ENCODE data around the gene TNFRSF4.
A peak's percentile ranks its signal among the peaks of the same experiment; 100 is the strongest.
"Not testable (repeated sequence)": the region's sequence is repeated elsewhere in the genome, so short reads cannot be mapped to it uniquely, and the experiment has no call there.

The TNFRSF4 gene

GRCh38 chr1:1182491-1183220, 31.3 kb downstream of the TNFRSF4 start:
- no peak for DNase-seq (ENCODE audit: low spot score)

GRCh38 chr1:1181938-1182410, 32.0 kb downstream of the TNFRSF4 start:
- no peak for DNase-seq (ENCODE audit: low spot score)

GRCh38 chr1:1181129-1181937, 32.6 kb downstream of the TNFRSF4 start:
- no peak for DNase-seq (ENCODE audit: low spot score)

GRCh38 chr1:1179983-1180861, 33.7 kb downstream of the TNFRSF4 start:
- no peak for DNase-seq (ENCODE audit: low spot score)

- no peak for DNase-seq (ENCODE audit: low spot score)
Observed at GRCh38 chr1:1179346-1179982, 34.5 kb downstream of the TNFRSF4 start.

GRCh38 chr1:1178794-1179331, 35.1 kb downstream of the TNFRSF4 start:
- no peak for DNase-seq (ENCODE audit: low spot score)

- no peak for DNase-seq (ENCODE audit: low spot score)
Observed at GRCh38 chr1:1177452-1178206, 36.3 kb downstream of the TNFRSF4 start.

- no peak for DNase-seq (ENCODE audit: low spot score)
Observed at GRCh38 chr1:1176931-1177330, 37.0 kb downstream of the TNFRSF4 start.

GRCh38 chr1:1176063-1176761, 37.7 kb downstream of the TNFRSF4 start:
- DNase-seq (ENCODE audit: low spot score) = not testable (repeated sequence)

- DNase-seq (ENCODE audit: low spot score) = no peak
Observed at GRCh38 chr1:1175221-1176062, 38.5 kb downstream of the TNFRSF4 start.

- no peak for DNase-seq (ENCODE audit: low spot score)
Observed at GRCh38 chr1:1173793-1174415, 40.0 kb downstream of the TNFRSF4 start, which contains the start of gene TTLL10. Gene TTLL10 (plus strand): TSS chr1:1173880. CDS start chr1:1179216, 5,336 bp downstream.

GRCh38 chr1:1173061-1173792, 40.7 kb downstream of the TNFRSF4 start:
- DNase-seq (ENCODE audit: low spot score) = no peak

GRCh38 chr1:1171546-1172340, 42.2 kb downstream of the TNFRSF4 start:
- DNase-seq (ENCODE audit: low spot score) = peak; percentile 52

- no peak for DNase-seq (ENCODE audit: low spot score)
Observed at GRCh38 chr1:1171161-1171545, 42.8 kb downstream of the TNFRSF4 start.

- no peak for DNase-seq (ENCODE audit: low spot score)
Observed at GRCh38 chr1:1170215-1171091, 43.5 kb downstream of the TNFRSF4 start.

All from germinal center (tissue), 1 donor.